GM18858 (cell line): ENCODE data around the gene RIOX2.

Experiments
- ATAC-seq: cut with Tn5 transposase; IDR thresholded peaks from one replicate; pipeline ENCODE4 v1.9.1; 2021; ENCODE audit not compliant: unreplicated experiment

Gene RIOX2

DNA sequence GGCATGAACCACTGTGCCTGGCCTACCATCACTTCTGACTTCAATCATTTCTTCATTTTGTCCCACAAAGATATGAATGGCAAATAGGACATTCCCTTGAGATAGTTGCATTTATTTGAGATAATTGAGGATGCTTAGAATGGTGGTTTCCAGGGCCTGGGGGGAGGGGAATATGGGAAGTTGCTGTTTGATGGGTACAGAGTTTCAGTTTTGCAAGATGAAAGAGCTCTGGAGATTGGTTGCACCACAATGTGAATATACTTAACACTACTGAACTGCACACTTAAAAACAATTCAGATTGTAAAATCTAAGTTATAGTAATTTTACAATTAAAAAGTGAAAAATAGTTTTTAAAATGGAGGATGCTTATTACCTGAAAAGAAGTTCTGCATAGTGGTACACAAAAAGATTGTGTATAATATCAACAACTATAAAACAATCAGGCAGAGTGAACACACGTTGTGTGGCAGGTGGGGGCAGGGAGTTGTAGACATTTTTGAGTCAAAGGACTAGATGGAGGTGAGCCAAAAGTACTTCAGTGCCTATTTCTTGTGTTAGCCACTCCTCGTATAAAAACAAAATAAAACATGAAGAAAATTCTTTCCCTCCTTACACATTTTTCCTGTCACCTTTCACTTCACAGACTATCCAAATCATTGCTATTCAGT is 18.5 kb upstream of the RIOX2 start:
- no peak for ATAC-seq

DNA sequence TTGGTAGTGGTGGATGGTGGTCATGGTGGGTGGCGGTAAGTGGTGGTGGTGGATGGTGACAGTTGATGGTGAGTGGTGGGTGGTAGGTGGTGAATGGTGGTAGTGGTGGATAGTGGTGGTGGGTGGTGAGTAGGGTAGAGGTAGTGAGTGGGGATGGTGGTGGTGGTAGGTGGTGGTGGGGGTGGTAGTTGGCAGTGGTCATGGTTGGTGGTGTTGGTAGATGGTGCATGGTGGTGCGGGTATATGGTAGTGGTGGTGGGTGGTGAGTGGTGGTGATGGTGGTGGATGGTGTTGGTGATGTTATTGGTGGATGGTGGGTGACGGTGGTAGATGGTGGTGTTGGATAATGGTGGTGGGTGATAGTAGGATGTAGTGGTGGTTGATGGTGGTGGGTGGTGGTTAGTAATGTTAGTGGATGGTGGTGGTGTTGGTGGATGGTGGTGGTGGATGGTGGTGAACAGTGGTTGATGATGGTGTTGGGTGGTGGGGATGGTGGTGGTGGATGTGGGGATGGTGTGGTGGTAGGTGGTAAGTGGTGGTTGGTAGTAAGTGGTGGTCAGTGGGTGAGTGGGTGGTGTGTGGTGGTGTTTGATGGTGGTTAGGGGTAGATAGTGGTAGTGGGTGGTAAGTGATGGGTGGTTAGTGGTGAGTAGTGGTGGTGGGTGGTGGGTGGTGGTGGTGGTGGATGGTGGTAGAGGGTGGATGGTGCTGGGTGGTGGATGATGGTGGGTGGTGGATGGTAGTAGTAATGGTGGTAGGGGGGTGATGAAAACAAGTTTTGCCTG is 16.7 kb upstream of the RIOX2 start:
- ATAC-seq: no peak

GRCh38 chr3:97987306-97987705 is 15.1 kb upstream of the RIOX2 start:
- no peak for ATAC-seq

DNA sequence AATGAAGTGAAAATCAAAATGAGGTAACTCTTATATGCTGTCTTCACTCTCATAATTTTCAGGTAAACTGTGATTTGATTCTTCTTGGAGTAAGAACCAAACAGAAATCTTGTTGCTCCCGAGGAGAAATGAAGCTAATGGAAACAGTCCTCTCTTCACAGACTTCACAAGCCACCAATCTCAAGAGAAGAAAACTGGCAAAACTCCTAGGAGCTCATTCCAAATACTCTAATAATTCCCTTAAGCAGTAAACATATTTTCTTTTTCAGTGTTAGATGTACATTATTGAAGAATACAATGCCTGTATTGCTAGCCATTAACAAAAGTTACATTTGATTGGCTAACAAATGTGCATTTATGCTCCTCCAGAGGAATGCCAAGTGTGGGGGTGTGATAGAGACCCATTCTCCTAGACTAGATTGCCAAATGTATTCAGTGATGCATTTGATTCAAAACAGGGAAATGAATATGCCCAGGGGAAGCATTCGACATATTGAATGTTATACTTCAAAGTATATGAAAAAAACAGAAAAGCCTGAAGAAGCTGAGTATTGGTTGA is 11.8 kb upstream of the RIOX2 start:
- ATAC-seq: no peak

GRCh38 chr3:97981886-97982285 is 9.7 kb upstream of the RIOX2 start:
- no peak for ATAC-seq

GRCh38 chr3:97979610-97980009 is 7.4 kb upstream of the RIOX2 start:
- ATAC-seq: no peak

DNA sequence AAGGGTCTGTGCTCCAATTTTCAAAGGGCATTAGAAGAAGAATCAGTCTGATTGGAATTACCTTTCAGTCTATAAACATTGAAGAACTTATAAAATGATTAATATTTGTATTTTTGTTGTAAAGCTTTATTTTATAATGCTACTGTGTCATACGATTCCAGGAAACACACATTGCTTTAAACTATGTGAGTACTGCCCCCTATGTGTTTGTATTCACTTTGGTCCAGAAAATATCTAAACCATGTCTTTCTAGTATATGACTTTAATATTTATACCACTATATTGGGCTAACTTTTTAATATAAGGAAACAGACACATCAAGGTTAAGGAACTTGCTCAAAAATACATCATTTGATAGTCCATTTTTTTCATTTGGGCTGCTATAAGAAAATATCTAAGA is 3.2 kb upstream of the RIOX2 start:
- no peak for ATAC-seq

- ATAC-seq: no peak
Measured at GRCh38 chr3:97974996-97975395, 2.8 kb upstream of the RIOX2 start.

GRCh38 chr3:97972976-97973375 is 745 bp upstream of the RIOX2 start:
- no peak for ATAC-seq

DNA sequence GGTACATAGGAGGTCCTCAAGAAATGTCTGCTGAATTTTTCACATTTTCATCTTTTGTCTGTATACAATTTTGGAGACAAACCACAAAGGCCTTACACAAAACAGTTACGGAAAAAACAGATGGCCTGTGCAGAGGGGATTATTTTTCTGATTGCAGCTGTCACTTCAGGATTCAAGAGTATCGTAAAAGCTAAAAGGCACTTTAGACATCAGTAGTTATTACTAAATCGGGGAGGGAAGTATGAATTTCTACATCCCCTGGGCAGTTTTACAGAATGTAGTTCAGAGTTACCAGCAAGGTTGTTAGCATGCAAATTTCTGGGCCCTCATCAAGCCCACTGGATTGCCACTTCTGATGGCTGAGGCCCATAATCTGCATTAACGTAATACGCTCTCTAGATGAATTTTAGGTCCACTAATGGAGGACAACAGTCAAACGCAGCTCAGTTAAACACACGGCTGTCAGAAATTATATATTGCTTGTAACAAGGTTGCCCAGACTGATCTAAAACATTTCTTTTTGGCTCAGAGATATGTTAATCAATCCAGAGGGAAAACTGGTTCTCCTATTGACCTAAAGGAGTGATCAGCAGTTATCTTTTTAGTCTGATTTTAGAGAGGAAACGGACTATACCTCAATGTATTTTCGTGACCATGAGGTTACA is 1.1 kb downstream of the RIOX2 start:
- ATAC-seq: no peak

DNA sequence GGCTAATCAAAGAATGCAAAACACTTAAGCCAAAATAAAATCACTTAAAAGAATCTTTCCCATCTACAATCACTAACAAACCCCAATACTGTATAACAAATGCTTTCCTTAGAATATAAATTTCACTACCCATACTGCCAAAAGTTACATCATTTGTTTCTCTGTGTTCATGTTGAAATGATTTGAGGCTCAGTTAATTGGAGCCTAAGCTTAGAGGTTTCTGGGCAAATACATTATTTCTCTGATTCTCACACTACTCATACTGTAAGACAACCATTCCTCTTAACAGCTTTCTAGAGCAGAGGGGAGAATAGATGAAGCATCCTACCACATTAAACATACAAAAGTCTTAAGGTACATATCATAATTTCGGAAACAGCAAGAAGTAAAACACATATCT is 2.1 kb downstream of the RIOX2 start:
- no peak for ATAC-seq

GRCh38 chr3:97969541-97969940 is 2.7 kb downstream of the RIOX2 start:
- no peak for ATAC-seq

- no peak for ATAC-seq
Measured at GRCh38 chr3:97968376-97968775, 3.9 kb downstream of the RIOX2 start.

GRCh38 chr3:97967966-97968365 is 4.3 kb downstream of the RIOX2 start:
- ATAC-seq: no peak

- no peak for ATAC-seq
Measured at GRCh38 chr3:97960993-97961766, 11.1 kb downstream of the RIOX2 start.

GRCh38 chr3:97960551-97960950 is 11.7 kb downstream of the RIOX2 start:
- no peak for ATAC-seq

DNA sequence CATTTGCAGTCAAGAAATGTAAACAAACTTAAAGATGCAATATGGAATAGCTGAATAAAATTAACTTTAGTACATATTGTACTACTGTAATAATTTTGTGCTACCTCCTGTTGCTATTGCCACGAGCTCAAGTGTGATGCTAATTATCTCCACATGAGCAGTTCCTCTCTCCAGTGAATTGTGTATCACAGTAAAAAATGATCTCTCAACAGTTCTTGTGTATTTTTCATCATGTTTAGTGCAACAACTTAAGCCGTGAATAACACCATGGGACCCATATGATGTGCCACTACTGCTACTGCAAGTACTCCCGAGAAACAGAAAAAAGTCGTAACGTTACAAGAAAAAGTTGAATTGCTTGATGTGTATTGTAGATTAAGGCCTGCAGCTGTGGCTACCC is 12.4 kb downstream of the RIOX2 start:
- no peak for ATAC-seq

GRCh38 chr3:97958796-97959195 is 13.4 kb downstream of the RIOX2 start:
- ATAC-seq: no peak

GRCh38 chr3:97958396-97958795 is 13.8 kb downstream of the RIOX2 start:
- ATAC-seq: no peak

- ATAC-seq: no peak
Measured at GRCh38 chr3:97957617-97958311, 14.5 kb downstream of the RIOX2 start.
